DND-41 (cell line): ENCODE data around the gene VSX1.

ENCODE experiments used
- EZH2 ChIP-seq: IDR thresholded peaks from 3 replicates; pipeline ENCODE4 v1.6.1; 2012; ENCODE audit warnings: borderline replicate concordance, low read depth, mild to moderate bottlenecking, moderate library complexity, low read length, inconsistent platforms; ENCODE audit not compliant: severe bottlenecking
- TF ChIP-seq, protein P1 (sequence below): IDR thresholded peaks from 2 replicates; pipeline ENCODE4 v1.5.1; 2012; ENCODE audit warnings: borderline replicate concordance, low read length, moderate library complexity, mild to moderate bottlenecking; ENCODE audit not compliant: poor library complexity, severe bottlenecking; ENCODE audit errors: extremely low read depth

DNA sequence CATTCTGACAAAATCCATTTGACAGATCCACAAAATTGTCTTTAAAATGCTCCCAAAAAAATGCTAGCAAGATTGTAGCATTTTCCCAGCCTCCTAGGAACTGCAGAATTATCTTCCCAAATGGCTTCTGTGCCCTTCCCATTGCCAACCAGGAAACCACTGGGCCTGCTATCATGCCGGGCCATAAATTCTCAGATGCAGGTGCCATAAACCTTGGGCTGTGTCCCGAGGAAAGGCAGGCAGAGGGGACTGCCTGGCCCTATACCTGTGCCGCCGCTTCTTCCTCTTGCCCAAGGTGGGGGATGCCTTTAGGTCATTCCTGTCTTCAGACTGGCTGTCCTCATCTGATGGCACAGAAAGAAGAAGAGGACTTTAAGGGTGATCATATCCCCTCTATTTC is 2.8 kb downstream of the VSX1 start:
- TF ChIP-seq, protein P1, sequence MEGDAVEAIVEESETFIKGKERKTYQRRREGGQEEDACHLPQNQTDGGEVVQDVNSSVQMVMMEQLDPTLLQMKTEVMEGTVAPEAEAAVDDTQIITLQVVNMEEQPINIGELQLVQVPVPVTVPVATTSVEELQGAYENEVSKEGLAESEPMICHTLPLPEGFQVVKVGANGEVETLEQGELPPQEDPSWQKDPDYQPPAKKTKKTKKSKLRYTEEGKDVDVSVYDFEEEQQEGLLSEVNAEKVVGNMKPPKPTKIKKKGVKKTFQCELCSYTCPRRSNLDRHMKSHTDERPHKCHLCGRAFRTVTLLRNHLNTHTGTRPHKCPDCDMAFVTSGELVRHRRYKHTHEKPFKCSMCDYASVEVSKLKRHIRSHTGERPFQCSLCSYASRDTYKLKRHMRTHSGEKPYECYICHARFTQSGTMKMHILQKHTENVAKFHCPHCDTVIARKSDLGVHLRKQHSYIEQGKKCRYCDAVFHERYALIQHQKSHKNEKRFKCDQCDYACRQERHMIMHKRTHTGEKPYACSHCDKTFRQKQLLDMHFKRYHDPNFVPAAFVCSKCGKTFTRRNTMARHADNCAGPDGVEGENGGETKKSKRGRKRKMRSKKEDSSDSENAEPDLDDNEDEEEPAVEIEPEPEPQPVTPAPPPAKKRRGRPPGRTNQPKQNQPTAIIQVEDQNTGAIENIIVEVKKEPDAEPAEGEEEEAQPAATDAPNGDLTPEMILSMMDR, result no peak
- TF ChIP-seq EZH2, result no peak
